ENCODE results near the gene HOXC9.
"Not testable (repeated sequence)": the region's sequence is repeated elsewhere in the genome, so short reads cannot be mapped to it uniquely, and the experiment has no call there.

The HOXC9 gene

DNA sequence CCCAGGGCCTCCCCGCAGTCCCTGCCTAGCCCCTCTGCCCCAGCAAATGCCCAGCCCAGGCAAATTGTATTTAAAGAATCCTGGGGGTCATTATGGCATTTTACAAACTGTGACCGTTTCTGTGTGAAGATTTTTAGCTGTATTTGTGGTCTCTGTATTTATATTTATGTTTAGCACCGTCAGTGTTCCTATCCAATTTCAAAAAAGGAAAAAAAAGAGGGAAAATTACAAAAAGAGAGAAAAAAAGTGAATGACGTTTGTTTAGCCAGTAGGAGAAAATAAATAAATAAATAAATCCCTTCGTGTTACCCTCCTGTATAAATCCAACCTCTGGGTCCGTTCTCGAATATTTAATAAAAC, 30.5 kb downstream of the HOXC9 start:
- FAIRE-seq, result no peak

DNA sequence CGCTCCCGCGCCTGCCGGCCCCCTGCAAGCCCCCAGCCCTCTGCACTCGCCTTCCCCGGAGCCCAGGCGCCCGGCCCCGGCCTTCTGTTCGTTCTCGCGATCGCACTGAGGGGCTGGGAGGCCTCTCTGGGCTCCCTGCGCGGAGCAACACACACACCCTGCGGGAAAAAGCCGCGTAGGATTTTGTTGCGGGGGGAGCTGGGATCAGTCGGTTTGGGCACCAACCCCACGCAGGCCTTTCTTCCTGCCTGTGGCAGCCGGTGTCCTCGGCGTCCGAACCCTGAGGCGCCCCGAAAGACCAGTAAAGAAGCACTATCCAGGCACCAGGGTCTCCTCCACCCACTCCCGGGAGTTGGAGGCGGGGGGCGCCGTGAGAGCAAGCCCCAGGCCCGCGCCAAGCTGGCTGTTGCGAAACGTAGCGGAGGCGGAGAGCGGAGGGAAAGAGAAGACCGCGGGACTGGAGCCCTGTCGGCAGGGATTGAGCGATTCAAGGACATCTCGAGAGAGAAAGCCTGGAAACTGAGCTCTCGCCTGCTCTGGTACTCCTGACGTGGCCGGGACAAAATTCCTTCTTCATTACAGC, 31.0 kb downstream of the HOXC9 start:
- no peak for FAIRE-seq

DNA sequence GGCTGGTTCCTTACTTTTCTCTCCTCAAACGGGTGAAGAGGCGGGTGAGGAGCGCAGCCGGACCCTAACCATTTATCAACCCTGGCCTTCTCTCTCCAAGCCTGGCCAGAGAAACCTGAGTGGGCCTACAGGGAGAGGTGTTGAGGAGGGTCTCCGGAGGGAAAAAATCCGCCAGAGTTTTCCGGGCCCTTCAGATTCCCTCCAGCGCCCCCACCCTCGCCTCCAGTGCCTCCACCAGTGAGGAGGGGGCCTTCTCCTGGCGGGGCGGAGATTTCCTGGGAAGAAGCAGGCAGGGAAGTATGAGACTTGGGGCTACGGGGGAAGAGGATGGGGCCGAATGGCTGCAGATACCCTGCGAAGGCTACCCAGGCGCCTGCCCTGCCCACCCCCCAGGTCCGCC, 31.5 kb downstream of the HOXC9 start:
- no peak for FAIRE-seq

DNA sequence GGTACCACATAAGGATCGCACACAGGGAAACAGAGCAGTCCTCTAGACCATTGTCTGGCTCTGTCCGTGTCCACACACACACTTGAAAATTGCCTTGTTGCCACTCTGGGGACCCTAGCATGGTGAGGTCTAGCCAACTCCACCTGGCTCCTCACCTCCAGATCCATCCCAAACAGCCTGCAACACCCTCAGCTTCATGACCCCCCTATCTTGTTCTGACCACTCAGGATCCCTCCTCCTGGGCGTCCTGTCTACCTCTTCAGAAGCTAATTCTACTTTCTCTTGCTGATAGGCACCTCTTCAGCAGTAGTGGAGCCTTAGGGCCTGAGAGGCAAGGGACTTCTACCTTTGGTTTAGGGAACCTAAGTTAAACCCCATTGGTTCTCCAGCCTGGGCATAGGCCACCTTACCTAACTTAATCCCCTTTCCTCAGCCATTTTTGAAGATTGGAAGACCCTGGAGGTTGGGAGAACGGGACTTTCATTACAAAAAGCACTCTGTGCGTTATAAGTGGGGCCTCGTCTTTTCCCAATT, 32.2 kb downstream of the HOXC9 start:
- no peak for FAIRE-seq

DNA sequence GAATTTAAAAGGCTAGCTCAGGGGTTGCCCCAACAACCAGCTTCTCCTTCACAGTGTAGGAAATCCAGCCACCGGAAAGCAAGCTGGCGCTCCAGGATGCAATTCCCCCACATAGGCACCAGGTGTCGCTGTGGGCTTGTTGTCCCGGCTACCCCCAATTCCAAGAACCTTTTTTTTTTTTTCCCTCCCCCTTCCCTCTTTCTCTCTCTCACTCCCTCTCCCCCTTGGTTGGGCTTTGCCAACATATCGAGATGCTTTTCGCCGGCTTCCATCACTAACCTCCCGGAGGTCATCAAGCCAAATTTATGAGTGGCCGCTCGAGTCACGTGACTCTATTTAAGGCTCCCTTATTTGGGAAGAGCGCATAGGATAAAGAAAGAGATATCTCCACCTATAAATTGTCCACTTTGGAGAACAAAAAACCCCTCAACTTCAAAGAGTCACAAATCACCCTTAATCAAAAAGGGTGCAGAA, 32.7 kb downstream of the HOXC9 start, which contains the start of gene HOXC5:
HOXC5 (plus strand) TSS at position 424 of the 474 bp plus-strand sequence. CDS start 73 bp downstream, outside the sequence.
- FAIRE-seq, result peak; percentile 68

DNA sequence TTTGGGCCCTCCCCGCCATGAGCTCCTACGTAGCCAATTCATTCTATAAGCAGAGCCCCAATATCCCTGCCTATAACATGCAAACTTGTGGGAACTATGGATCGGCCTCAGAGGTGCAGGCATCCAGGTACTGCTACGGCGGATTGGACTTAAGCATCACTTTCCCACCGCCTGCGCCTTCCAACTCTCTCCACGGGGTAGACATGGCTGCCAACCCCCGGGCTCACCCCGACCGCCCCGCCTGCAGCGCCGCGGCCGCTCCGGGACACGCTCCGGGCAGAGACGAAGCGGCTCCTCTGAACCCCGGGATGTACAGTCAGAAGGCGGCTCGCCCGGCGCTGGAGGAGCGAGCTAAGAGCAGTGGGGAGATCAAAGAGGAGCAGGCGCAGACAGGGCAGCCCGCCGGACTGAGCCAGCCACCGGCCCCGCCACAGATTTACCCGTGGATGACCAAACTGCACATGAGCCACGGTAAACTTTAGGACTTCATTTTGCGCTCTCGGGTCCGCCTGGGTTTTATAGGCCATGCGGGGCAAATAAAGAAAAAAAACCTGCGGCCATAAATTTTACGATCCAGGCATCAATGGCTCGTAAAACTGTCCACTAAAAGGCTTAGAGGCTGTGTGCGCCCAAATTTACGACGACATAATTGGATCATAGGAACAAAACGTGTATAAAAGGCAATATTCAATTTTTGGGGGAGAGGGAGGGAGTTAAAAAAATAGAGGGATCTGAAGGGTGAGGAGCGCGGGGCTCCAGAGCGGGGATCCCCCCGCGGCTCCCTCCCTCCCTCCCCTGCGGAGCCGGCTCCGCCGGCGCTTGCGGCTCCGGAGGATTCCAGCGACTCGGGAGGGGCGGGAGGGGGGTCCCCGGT, 33.4 kb downstream of the HOXC9 start:
- no peak for FAIRE-seq

DNA sequence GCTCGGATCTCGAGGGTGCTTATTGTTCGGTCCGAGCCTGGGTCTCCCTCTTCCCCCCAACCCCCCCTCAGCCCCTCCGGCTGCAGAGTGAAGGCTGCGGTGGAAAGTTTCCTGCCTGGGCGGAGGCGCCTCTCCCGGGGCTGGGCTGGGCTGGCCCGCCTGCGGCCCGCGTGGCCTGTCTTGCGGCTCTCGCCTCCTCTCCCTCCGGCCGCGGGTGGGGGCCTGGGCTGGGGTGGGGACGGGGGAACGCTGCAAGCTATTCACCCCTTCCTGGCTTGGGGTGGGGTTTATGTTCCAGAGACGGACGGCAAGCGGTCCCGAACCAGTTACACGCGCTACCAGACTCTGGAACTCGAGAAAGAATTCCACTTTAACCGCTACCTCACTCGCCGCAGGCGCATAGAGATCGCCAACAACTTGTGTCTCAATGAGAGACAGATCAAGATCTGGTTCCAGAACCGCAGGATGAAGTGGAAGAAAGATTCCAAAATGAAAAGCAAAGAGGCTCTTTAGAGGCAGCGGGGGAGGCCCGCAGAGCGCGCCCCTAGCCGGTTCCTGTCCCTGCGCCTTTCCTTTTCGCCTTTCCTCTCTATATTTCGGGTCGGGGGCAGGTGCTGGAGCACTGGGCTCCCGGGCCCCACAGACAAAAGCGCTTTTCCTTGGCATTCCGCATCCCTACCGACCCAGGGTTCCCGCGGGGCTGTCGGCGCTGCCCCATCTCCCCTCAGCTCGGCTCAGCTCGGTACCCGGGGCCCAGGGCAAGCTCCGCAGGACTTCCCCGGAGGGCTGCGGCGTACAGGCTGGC, 34.2 kb downstream of the HOXC9 start:
- no peak for FAIRE-seq

DNA sequence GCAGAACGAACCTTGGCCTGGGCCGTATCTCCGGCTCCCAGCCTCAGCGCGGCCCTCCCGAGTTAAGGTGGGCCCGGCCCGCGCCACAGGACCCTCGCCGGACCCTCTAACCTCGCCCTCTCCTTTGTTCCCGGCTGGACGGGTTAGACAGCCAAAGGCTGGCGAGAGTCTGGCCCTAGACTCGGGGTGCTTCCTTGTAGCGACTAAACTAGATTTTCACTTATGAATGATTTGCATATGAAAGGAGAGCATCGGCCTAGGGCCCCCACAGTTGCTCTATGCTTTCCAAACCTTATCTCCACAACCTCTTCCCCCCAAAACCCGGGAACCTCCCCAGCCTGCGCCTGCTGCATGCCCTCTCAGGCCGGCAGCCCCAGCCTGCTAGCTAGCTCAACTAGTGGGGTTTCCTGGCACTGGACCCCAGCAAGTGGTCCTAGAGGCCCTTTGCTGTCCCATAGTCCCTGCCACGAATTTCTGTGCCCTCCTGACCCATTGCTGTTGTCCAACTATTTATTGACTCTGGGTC, 34.9 kb downstream of the HOXC9 start:
- FAIRE-seq, result no peak

DNA sequence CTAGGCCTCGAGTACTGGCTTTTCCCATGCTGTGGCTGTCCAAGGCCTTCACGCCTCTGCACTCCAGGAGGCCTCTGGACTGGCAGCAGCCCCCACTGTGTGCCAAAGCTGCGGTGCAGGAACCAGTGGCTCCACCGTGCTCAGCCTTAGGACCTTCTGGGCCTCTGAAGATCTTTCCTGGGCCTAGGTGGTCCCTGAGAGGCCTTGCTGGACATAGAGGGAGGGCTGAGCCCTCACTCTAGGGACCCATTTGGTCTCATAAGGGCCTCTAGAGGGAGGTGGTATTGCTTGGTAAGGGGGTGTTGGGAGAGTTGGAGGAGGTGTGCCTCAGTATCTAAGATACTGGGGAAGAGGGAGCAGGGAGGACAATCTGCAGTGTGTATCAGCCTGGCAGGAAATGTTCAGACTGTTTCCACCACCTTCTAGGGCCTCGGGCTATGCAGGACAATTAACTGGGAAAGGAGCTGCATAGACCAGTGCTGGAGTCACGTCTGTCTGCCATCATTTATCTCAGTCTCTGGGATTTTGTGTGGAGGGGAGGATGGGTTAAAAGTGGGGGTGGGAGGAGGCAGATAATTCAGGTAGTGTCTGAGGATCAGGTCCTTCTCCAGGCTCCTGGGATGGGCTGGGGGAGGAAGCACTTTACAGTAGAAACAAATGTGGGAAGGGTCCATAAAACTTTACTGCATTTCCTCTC, 35.8 kb downstream of the HOXC9 start:
- FAIRE-seq, result no peak

DNA sequence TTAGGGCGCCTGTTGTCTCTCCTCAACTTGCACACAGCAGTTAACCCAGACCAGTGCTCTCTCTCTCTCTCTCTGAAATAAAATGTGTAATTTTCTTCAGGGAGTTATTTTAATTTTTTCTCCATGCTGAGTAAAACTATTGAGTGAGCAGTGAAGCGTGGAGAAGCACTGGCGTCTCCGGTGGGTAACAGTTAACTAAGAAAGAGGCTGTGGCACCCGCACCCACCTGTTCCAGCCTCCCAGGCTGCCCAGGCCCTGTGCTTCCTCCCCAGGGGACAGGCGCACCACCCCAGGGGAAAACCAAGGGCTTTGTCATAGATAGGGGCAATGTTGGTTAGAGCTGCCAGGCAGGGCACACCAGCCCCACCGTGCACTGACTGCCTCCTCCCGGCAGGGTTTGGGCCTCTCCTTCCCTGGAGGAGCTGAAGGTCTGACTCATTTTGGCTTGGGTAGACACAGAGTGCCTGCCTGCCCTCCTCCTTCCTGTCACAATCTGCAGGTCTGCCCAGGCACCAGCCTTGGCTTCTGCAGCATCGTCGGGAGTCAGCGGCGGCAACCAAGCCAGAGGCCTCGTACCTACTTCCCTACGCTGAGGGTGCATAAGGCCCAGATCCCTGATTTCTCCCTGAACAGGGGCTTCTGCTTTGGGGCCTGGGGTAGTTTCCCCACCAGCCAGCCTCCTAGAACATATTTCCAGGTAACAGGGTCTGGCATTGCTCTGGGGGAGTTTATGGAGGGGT, 36.8 kb downstream of the HOXC9 start:
- no peak for FAIRE-seq

DNA sequence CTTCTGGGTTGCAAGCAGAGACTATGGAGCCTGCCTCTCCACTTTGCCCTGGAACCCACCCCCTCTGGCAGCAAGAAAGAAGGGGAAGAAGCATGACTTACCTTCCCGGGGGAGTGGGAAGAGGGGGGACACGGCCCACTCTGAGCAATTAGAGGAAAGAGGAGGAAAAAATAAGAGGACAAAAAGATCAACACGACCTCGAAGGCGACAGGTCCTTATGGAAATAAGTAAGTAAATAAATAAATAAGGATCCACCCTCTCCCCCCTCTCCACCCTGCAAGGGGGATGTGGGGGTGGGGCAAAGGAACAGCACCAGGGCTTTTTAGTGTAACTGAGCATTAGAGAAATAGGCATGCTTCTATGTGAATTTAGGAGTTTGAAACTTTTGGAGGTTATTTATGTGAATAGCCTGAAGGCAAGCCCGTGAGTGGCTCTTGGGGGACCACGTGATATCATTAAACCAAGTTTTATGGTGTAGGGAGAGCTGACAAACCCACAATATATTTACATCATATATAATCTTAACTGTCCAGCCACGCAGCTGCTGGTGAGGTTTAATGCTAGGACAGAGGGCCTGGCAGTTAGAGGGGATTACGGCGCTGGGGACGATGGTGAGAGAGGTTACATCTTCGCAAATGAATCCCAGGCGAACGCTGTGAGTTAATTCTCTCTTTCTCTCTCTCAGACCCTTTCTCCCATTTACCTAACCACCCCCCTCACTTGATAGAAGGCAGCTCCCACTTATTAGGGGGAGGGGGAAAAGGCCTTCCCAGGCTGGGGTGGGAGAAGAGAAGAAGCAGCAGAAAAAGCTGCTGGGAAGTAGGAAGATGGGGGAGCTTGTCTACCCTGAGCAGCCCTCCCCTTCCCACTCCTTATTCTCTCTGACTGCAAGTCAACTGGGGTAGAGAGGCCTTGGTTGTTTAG, 37.7 kb downstream of the HOXC9 start:
- no peak for FAIRE-seq

DNA sequence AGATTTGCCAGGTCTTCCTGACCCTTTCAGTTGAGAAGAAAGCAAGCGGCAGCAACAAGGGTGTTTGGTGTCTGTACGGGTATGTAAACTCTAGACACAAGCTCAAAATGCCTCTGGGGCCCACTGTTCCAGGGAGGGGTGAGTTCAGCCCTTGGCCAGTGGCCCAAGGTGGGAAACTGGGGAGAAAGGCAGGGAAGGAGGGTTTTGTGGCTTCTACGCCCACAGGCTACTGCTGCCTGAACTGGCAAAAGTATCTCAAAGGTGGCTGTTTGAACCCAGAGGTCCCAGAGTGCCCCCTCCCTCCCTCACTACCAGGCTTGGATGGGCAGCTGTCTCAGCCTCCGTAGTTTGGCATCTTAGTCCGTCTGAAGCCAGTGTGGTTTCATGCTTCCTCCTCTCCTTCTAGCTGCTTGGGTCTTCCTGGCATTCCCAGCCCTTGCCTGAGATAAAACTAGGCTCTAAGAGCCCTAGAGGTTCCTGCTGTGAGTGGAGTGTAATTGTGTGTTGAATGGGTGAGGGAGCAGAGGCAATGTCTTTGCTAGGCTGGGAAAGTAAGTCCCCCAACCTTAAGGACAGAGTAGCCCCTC, 38.4 kb downstream of the HOXC9 start:
- no peak for FAIRE-seq

DNA sequence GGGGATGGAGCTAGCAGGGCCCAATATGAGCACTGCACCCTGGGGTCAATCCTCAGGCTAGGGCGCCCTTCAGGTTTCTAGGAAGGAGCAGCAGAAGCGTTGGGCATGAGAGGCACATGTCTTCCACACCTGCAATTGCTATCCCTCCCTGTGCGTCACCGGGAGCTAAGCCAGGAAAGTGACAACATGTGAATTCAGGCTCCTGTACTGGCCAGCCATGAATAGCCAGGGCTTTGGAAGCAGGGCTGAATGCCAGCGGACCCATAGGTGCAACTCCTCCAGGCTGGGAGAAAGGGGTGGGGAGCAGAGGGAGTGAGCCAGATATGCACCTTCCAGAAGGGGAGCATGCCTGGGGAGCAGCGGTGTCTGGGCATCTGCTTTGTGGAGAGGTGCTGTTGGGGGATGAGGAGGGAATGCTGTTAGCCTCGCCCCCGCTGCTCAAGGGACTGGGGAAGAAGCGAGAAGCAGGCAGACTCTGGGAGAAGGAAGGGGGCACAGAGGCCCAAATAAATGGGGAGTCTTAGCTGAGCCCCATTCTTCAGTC, 39.0 kb downstream of the HOXC9 start:
- no peak for FAIRE-seq

DNA sequence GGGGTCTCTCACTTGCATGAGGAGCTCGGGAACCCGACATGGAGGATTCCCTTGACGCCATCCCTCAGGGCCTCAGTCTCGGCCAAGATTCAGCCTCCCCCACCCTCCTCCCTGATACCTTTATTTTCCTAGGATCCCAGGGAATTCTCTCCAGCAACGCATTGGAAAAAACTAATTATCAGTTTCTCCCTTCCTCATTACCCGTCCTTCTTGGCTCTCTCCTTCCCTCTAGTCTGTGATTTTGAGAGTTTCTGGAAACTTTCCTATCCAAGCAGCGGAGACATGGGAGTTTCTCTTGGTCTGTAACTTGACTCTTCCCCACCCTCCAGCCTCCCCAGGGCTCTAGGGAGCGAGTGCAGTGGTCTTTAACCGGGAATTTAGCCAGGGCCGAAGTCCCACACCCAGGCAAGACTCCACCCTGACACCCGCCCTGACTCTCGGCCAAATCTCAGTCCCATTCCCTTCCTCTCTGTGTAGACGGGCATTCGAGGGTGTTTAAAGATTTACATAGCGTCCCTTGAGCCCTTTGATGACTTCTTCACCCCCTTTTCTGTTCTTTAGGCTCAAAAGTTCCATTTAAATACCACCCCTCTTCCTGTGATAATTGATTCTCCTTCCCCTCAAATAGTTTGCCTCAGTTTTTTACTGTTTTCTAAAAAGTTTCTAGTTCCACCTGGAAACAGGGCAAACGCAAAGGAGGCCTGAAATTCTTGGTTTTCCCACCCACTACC, 39.6 kb downstream of the HOXC9 start:
- FAIRE-seq, result no peak

DNA sequence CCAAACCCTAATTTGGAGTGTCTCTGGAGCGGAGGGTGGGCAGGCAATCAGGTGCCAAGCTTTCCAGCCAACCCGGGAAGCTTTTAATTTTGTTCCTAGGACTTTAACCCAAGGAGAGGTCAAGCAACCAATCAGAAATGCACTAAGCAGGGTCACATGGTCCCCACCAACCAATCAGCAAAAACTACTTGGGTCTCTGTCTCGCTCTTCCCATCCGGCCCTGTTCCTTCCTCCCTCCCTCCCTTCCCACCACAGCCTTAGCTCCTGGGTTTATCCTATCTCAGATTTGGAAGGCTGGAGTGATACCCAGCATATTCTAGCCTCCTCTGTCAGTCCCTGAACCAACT, 40.2 kb downstream of the HOXC9 start:
- FAIRE-seq, result no peak

DNA sequence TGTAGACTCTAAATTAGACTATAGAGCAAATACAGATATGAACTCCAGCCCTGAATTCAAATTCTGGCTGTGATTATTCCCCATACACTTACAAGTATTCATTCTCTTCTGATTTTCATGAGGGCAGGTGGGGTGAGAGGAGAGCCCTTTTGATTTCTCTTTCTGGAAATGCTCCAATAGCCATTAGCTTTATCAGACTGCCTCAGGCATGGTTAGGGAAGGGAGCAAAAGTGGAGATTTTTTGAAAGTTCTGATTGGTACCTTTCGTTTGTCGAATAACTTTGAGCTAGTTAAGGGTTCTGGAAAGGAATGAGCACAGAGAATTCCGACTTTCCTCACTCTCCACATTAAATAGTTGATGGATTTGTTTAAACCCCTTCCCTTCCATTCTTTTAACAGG, 40.7 kb downstream of the HOXC9 start:
- FAIRE-seq, result no peak

DNA sequence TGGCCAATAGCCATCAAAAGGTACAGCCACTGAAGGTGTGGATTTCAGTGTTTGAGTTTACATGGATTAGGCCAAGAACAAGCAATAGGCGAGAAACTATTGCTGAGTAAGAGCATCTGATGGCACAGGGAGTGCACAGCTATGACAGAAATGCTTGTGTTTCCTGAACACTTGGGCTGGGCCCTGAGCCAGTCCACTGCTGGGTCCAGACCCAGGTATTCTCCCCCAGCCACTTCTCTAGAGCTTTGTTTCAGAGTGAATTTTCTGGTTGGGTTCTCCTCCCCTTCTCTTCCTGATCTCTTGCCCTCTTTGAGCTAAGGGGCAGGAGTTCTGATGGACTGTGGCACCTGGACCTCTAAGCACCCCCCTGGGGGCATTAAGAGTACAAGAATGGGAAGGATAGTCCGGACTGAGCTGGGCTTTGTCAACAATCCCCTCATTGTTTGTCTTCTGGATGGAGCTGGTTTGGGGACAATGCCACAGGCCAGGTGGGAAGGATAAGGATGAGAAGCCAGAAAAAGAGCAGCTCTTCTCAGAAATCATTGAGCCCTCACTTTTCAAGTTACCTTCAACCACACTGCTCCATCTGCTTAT, 41.2 kb downstream of the HOXC9 start:
- FAIRE-seq, result no peak

DNA sequence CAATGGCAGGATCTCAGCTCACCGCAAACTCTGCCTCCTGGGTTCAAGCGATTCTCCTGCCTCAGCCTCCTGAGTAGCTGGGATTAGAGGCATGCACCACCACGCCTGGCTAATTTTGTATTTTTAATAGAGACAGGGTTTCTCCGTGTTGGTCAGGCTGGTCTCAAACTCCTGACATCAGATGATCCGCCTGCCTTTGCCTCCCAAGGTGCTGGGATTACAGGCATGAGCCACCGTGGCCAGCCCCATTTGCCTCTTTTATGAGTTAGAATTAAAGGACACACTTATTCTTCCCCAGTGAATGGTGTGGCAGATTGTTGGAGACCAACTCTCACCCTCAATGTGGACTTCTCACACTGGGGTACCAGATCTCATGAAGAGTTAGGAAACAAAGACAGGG, 42.1 kb downstream of the HOXC9 start:
- FAIRE-seq, result not testable (repeated sequence)

Measured in A204.1 (cell line).